Heart left ventricle (tissue), 13 donors: ENCODE data around the gene DPP10.
"Not testable (repeated sequence)": the region's sequence is repeated elsewhere in the genome, so short reads cannot be mapped to it uniquely, and the experiment has no call there.

Source experiments
- POLR2A ChIP-seq, 2 donors: fragments of 450-650 bp; IDR thresholded peaks; one replicate each; pipeline ENCODE4 v1.6.1; 2017; ENCODE audit warnings: antibody characterized with exemption in 2 of 2, mild to moderate bottlenecking in 2 of 2, moderate library complexity in 2 of 2
- TF ChIP-seq, protein P1 (sequence below), 12 donors: fragments of 200-600 bp; sonication (generic) in 4 of 12; IDR thresholded peaks; one replicate each; pipeline versions ENCODE4 v1.5.0 to v1.8.0; 2018 to 2022; ENCODE audit warnings: antibody characterized with exemption in 12 of 12, mild to moderate bottlenecking in 5 of 12
- donor health status: ischemic (EF 13 %, LVEDD 7.1; RV severe dilation, severe dysfunction).
- donor health status: DM: no; HTN: yes; CAD: no.
- donor health status: DM: no; HTN: no; CAD: no.
- donor health status: ischemic (EF 25% LVEDD 6.9; RV normal size, moderate dysfunction).
- donor health status: ischemic (EF 25% LVEDD 5.7; RV mildly dilated, moderate dysfunction).
- donor health status: ischemic (EF 35%, LVEDD 5.7; RV mildly dilated, moderate dysfunction).
- donor health status: nonischemic (EF 11% LVEDD 7.7; RV severe dilation, severe dysfunction).
- donor health status: DM: yes; HTN: yes; CAD: no.
- donor health status: PGD.
- donor health status: ischemic (EF 29% LVEDD 5.4; RV normal size, mild dysfunction).
- donor health status: nonischemic (EF 23%, LVEDD 6.1; RV moderate dilation, normal function).

DNA sequence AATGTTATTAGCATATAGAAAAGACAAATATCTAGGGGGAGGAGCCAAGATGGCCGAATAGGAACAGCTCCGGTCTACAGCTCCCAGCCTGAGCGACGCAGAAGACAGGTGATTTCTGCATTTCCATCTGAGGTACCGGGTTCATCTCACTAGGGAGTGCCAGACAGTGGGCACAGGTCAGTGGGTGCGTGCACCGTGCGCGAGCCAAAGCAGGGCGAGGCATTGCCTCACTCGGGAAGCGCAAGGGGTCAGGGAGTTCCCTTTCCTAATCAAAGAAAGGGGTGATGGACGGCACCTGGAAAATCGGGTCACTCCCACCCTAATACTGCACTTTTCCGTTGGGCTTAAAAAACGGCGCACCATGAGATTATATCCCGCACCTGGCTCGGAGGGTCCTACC, 561.9 kb downstream of the DPP10 start:
- TF ChIP-seq, protein P1, sequence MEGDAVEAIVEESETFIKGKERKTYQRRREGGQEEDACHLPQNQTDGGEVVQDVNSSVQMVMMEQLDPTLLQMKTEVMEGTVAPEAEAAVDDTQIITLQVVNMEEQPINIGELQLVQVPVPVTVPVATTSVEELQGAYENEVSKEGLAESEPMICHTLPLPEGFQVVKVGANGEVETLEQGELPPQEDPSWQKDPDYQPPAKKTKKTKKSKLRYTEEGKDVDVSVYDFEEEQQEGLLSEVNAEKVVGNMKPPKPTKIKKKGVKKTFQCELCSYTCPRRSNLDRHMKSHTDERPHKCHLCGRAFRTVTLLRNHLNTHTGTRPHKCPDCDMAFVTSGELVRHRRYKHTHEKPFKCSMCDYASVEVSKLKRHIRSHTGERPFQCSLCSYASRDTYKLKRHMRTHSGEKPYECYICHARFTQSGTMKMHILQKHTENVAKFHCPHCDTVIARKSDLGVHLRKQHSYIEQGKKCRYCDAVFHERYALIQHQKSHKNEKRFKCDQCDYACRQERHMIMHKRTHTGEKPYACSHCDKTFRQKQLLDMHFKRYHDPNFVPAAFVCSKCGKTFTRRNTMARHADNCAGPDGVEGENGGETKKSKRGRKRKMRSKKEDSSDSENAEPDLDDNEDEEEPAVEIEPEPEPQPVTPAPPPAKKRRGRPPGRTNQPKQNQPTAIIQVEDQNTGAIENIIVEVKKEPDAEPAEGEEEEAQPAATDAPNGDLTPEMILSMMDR (IDR thresholded peaks at IDR 0.05) = not testable (repeated sequence)
- TF ChIP-seq POLR2A (IDR thresholded peaks at IDR 0.05) = not testable (repeated sequence)
